HEK293T (cell line): Measurements from ENCODE around the gene CDK13.

Experiments
- ARNT ChIP-seq: fragments of 450-650 bp; IDR thresholded peaks from 2 replicates; pipeline ENCODE4 v1.6.1; 2017; ENCODE audit warnings: mild to moderate bottlenecking
- BHLHE40 ChIP-seq: fragments of 450-650 bp; IDR thresholded peaks from 2 replicates; pipeline ENCODE4 v1.6.1; 2016; ENCODE audit warnings: mild to moderate bottlenecking, moderate library complexity, borderline replicate concordance
- CTBP1 ChIP-seq: fragments of 450-650 bp; IDR thresholded peaks from 2 replicates; pipeline ENCODE4 v1.6.1; 2016; ENCODE audit warnings: borderline replicate concordance
- ELF4 ChIP-seq: fragments of 450-650 bp; IDR thresholded peaks from 2 replicates; pipeline ENCODE4 v1.6.1; 2017; ENCODE audit warnings: antibody characterized with exemption
- FOXA1 ChIP-seq: fragments of 450-650 bp; IDR thresholded peaks from 2 replicates; pipeline ENCODE4 v1.6.1; 2016; ENCODE audit warnings: mild to moderate bottlenecking
- FOXK2 ChIP-seq: fragments of 450-650 bp; IDR thresholded peaks from 2 replicates; pipeline ENCODE4 v1.6.1; 2016; ENCODE audit warnings: mild to moderate bottlenecking
- FOXM1 ChIP-seq: fragments of 450-650 bp; IDR thresholded peaks from 2 replicates; pipeline ENCODE4 v1.6.1; 2017; ENCODE audit warnings: mild to moderate bottlenecking, borderline replicate concordance
- HDGF ChIP-seq: fragments of 450-650 bp; IDR thresholded peaks from 2 replicates; pipeline ENCODE4 v1.6.1; 2017; ENCODE audit warnings: antibody characterized with exemption, borderline replicate concordance
- L3MBTL2 ChIP-seq: fragments of 450-650 bp; conservative IDR thresholded peaks from 2 replicates; pipeline ENCODE4 v1.6.1; 2016; ENCODE audit warnings: mild to moderate bottlenecking
- LEF1 ChIP-seq: fragments of 450-650 bp; IDR thresholded peaks from 2 replicates; pipeline ENCODE4 v1.6.1; 2017; ENCODE audit warnings: mild to moderate bottlenecking, borderline replicate concordance
- PKNOX1 ChIP-seq: fragments of 450-650 bp; IDR thresholded peaks from 2 replicates; pipeline ENCODE4 v1.6.1; 2016
- SP1 ChIP-seq: fragments of 450-650 bp; IDR thresholded peaks from 2 replicates; pipeline ENCODE4 v1.6.1; 2017
- SUZ12 ChIP-seq: fragments of 450-650 bp; IDR thresholded peaks from 2 replicates; pipeline ENCODE4 v1.6.1; 2016; ENCODE audit warnings: mild to moderate bottlenecking
- TARDBP ChIP-seq: fragments of 450-650 bp; IDR thresholded peaks from 2 replicates; pipeline ENCODE4 v1.6.1; 2016

DNA sequence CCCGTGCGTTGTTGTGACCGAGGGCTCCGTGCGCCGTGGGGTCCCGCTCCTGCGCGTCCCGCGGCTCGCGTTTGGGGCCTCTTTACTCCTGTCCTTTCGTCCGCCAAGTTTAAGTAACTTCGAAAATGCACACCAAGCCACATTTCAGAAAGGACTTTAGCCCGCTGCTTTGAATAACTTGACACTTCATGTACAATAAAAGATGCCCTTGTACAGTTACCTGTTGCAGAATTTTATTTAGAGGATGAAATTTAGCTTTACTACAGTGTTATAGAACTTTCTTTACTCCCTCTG, 185.2 kb downstream of the CDK13 start:
- TF ChIP-seq ELF4 (no peak), FOXM1 (no peak), FOXK2 (no peak), SP1 (no peak), BHLHE40 (no peak), PKNOX1 (no peak), SUZ12 (no peak), ARNT (no peak), CTBP1 (no peak), HDGF (no peak), TARDBP (no peak), L3MBTL2 (no peak), LEF1 (no peak), FOXA1 (no peak)
